ENCODE results near the gene LYRM1.

- TF ChIP-seq GATA2 (IDR thresholded peaks at IDR 0.05; ENCODE audit: low read depth, low read length) (no peak), GATA3 (IDR thresholded peaks at IDR 0.05; ENCODE audit: low read depth, low read length) (no peak)
Observed at GRCh38 chr16:20851601-20852000, 49.0 kb upstream of the LYRM1 start.
